Peyer's patch (tissue), 4 donors: ENCODE results near the gene PCBP2.

Experiments
- POLR2A ChIP-seq, 2 donors: fragments of 450-650 bp; IDR thresholded peaks; one replicate each; pipeline ENCODE4 v1.5.1; 2017; ENCODE audit warnings: antibody characterized with exemption in 2 of 2, mild to moderate bottlenecking in 2 of 2, moderate library complexity in 2 of 2
- TF ChIP-seq, protein P1 (sequence below), 6 experiments: fragments of 450-650 bp in 4 of 6; fragments of 200-600 bp in 2 of 6; sonication (generic) in 1 of 6; IDR thresholded peaks; one replicate each; pipeline ENCODE4 v1.5.1; 2017 to 2019; ENCODE audit warnings: antibody characterized with exemption in 6 of 6, mild to moderate bottlenecking in 3 of 6, moderate library complexity in 1 of 6

DNA sequence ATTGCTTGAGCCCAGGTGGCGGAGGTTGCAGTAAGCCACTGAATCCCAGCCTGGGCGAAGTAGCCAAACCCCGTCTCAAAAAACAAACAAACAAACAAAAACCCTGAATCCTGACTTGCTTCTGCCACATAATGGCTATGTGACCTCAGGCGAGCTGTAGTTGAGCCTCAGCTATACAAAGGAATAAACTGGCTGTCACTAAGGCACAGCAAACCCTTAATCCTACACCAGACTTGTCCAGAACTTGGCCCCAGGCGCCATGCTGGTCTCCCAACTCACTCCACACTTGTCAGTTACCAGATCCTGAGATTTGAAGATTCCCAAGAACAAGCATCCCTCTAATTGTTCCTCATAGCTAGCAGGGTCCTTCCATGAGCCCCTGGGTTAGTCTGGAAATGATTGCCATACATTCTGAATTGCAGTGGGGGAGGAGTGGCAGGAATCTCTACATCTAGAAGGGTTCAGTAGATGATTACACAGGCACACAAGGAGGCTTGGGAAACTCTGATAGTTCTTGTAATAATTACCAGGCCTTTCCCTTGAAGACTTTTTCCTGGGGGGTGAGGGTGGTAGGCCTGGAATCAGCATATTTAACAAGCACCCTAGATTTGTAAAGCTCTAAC lies 37.5 kb downstream of the PCBP2 start:
- TF ChIP-seq, protein P1, sequence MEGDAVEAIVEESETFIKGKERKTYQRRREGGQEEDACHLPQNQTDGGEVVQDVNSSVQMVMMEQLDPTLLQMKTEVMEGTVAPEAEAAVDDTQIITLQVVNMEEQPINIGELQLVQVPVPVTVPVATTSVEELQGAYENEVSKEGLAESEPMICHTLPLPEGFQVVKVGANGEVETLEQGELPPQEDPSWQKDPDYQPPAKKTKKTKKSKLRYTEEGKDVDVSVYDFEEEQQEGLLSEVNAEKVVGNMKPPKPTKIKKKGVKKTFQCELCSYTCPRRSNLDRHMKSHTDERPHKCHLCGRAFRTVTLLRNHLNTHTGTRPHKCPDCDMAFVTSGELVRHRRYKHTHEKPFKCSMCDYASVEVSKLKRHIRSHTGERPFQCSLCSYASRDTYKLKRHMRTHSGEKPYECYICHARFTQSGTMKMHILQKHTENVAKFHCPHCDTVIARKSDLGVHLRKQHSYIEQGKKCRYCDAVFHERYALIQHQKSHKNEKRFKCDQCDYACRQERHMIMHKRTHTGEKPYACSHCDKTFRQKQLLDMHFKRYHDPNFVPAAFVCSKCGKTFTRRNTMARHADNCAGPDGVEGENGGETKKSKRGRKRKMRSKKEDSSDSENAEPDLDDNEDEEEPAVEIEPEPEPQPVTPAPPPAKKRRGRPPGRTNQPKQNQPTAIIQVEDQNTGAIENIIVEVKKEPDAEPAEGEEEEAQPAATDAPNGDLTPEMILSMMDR (IDR thresholded peaks at IDR 0.05), result no peak
- TF ChIP-seq POLR2A (IDR thresholded peaks at IDR 0.05), result no peak
